GM13977 (cell line): Measurements from ENCODE around the gene PDCD11.
A peak's percentile ranks its signal among the peaks of the same experiment; 100 is the strongest.

ENCODE experiments used
- DNase-seq: peaks from one replicate; pipeline ENCODE4 v3.0.0; 2012; ENCODE audit warnings: low spot score
- CTCF ChIP-seq: IDR thresholded peaks from 2 replicates; pipeline ENCODE4 v1.5.1; 2012; ENCODE audit warnings: mild to moderate bottlenecking, control low read depth; ENCODE audit not compliant: insufficient read depth; ENCODE audit errors: extremely low read depth, missing control alignments
- in situ Hi-C: fragments of 300-500 bp; cut with MboI; formaldehyde crosslinking; loops from one replicate; pipeline ENCODE4 v1.12.0; 2022; ENCODE audit warnings: low sequenced_read_pairs, low pct_unique_long_range_greater_than_20kb, mixed read lengths, inconsistent platforms; ENCODE audit not compliant: unreplicated experiment

The PDCD11 gene

GRCh38 chr10:103454026-103454425 lies 57.6 kb downstream of the PDCD11 start:
- DNase-seq, result no peak
- in situ Hi-C loops, result no loop called here
- no peak for TF ChIP-seq CTCF

- no peak for TF ChIP-seq CTCF
- DNase-seq, result no peak
- in situ Hi-C loops, result no loop called here
Observed at GRCh38 chr10:103455235-103455634, 58.8 kb downstream of the PDCD11 start.

GRCh38 chr10:103456074-103456660 lies 59.7 kb downstream of the PDCD11 start:
- in situ Hi-C loops, result no loop called here
- DNase-seq, result no peak
- TF ChIP-seq CTCF, result no peak

- no peak for TF ChIP-seq CTCF
- DNase-seq, result no peak
- in situ Hi-C loops, result no loop called here
Observed at GRCh38 chr10:103457176-103457712, 60.8 kb downstream of the PDCD11 start.

GRCh38 chr10:103457896-103458583 lies 61.6 kb downstream of the PDCD11 start:
- TF ChIP-seq CTCF, result no peak
- in situ Hi-C loops, result no loop called here
- no peak for DNase-seq

GRCh38 chr10:103458720-103459119 lies 62.3 kb downstream of the PDCD11 start, which contains the start of gene CALHM1:
Gene CALHM1, minus strand, starts transcription at chr10:103458900. Its CDS starts 149 bp downstream, at chr10:103458751.
- DNase-seq, result peak; percentile 89
- TF ChIP-seq CTCF, result no peak
- in situ Hi-C loops, result no loop called here
